ENCODE measurements around the gene PGM5. TPM values are rescaled to one million over a fixed set of nuclear protein-coding genes. Genes with fewer than 3 reads are reported as not detected.

The PGM5 gene
- total and polyA plus RNA-seq, 2 experiments from 2014 or later = not detected

- H3K79me2 ChIP-seq (replicated peaks; ENCODE audit: insufficient read depth) = no peaks in the 10 kb centered on the region
- peak; percentile 61 for DNase-seq (ENCODE audit: low spot score)
- Mint-ChIP-seq H3K4me1 (peaks cover 26% of the 10 kb centered on the region; the same call in 2 of the 3 replicates), H3K4me3 (no peak overlapping the region), H3K27ac (no peak overlapping the region), H3K36me3 (ENCODE audit: low read depth) (no peaks in the 10 kb centered on the region), H3K9me3 (no peaks in the 10 kb centered on the region), H3K27me3 (ENCODE audit: insufficient read depth, low read depth, poor library complexity) (peaks cover 13% of the 10 kb centered on the region)
- H3K27me3 ChIP-seq (ENCODE audit: insufficient read depth) = no peaks in the 10 kb centered on the region; the same call in 1 of the 2 replicates
- no peak overlapping the region for H3K4me3 ChIP-seq
- no peak overlapping the region for H2AFZ ChIP-seq
- H3K4me2 ChIP-seq = peak overlapping the region; percentile 7; the same call in 1 of the 2 replicates
- H3F3A ChIP-seq (replicated peaks; ENCODE audit: low read depth) = no peaks in the 10 kb centered on the region
- no peaks in the 10 kb centered on the region for H3K9me2 ChIP-seq (ENCODE audit: insufficient read depth)
- no peak for TF ChIP-seq ZNF114 (CRISPR knock-in tag; IDR thresholded peaks at IDR 0.05)
- no peak for TF ChIP-seq EZH2phosphoT487 (IDR thresholded peaks at IDR 0.05; ENCODE audit: unreplicated experiment)
- TF ChIP-seq STAT1 (IDR thresholded peaks at IDR 0.05; ENCODE audit: unreplicated experiment) = no peak
- no peak for TF ChIP-seq CTCF (conservative IDR thresholded peaks at IDR 0.05; ENCODE audit: low read depth in 2 of 2)
- no peak for TF ChIP-seq ZNF331 (CRISPR knock-in tag; IDR thresholded peaks at IDR 0.05; ENCODE audit: low read depth)
- TF ChIP-seq POLR2AphosphoS5 (IDR thresholded peaks at IDR 0.05; ENCODE audit: low read depth) = no peak
- TF ChIP-seq CREB1 (CRISPR knock-in tag; IDR thresholded peaks at IDR 0.05; ENCODE audit: low read depth) = no peak
- no peak for TF ChIP-seq JUNB (IDR thresholded peaks at IDR 0.05; ENCODE audit: unreplicated experiment)
- no peak for TF ChIP-seq ZNF462 (CRISPR knock-in tag; IDR thresholded peaks at IDR 0.05)
- TF ChIP-seq REST (IDR thresholded peaks at IDR 0.05; ENCODE audit: unreplicated experiment) = no peak
- no peak for TF ChIP-seq EZH2 (IDR thresholded peaks at IDR 0.05; ENCODE audit: low read depth, unreplicated experiment)
- no peak for TF ChIP-seq NANOG (IDR thresholded peaks at IDR 0.05; ENCODE audit: borderline replicate concordance)
- TF ChIP-seq ETS1 (IDR thresholded peaks at IDR 0.05) = no peak
- peak; percentile 78 for ATAC-seq
- H4K20me1 ChIP-seq (replicated peaks; ENCODE audit: insufficient read depth) = no peaks in the 10 kb centered on the region
- H3K36me3 ChIP-seq (ENCODE audit: insufficient read depth) = no peaks in the 10 kb centered on the region
- peaks cover 24% of the 10 kb centered on the region for H3K4me1 ChIP-seq (ENCODE audit: insufficient read depth)
- H3K27ac ChIP-seq (ENCODE audit: low read depth) = no peak overlapping the region
These were observed 206.1 kb downstream of the PGM5 start for GRCh38 chr9:68562461-68562860.

All from GM23338 (cell line).